Activated CD4-positive, alpha-beta T cell treated with anti-CD3 and anti-CD28 coated beads, Interleukin-10, Interleukin-2, amounts not matched to agents 100 ng/mL and 50 ng/mL, durations not matched to agents 16 hours and 8 hours (primary cell): ENCODE results near the gene DYDC2.

ENCODE experiments used
- DNase-seq: peaks from one replicate; pipeline ENCODE4 v3.0.0-alpha.2; 2020

DYDC2 gene

GRCh38 chr10:80372675-80373074 is 16.1 kb downstream of the DYDC2 start:
- DNase-seq, result no peak

- DNase-seq, result no peak
These were observed 16.9 kb downstream of the DYDC2 start for GRCh38 chr10:80373502-80373901.

- no peak for DNase-seq
These were observed 23.1 kb downstream of the DYDC2 start for GRCh38 chr10:80379701-80380100.

GRCh38 chr10:80380185-80380584 is 23.6 kb downstream of the DYDC2 start:
- DNase-seq, result no peak

GRCh38 chr10:80382989-80383388 is 26.4 kb downstream of the DYDC2 start:
- peak; percentile 63 for DNase-seq

- no peak for DNase-seq
These were observed 34.2 kb downstream of the DYDC2 start for GRCh38 chr10:80390740-80391139.

- no peak for DNase-seq
These were observed 35.7 kb downstream of the DYDC2 start for GRCh38 chr10:80392250-80392649.

GRCh38 chr10:80394358-80394916 is 37.9 kb downstream of the DYDC2 start:
- no peak for DNase-seq

- DNase-seq, result no peak
These were observed 40.4 kb downstream of the DYDC2 start for GRCh38 chr10:80397014-80397413.

- DNase-seq, result no peak
These were observed 43.7 kb downstream of the DYDC2 start for GRCh38 chr10:80400136-80400804.

GRCh38 chr10:80405035-80405434 is 48.5 kb downstream of the DYDC2 start:
- DNase-seq, result no peak

- no peak for DNase-seq
These were observed 49.0 kb downstream of the DYDC2 start for GRCh38 chr10:80405626-80406025.

GRCh38 chr10:80406204-80406603 is 49.6 kb downstream of the DYDC2 start:
- no peak for DNase-seq

- peak; percentile 41 for DNase-seq
These were observed 51.2 kb downstream of the DYDC2 start for GRCh38 chr10:80407812-80408241.

- peak; percentile 86 for DNase-seq
These were observed 51.9 kb downstream of the DYDC2 start, which contains the start of gene PRXL2A for GRCh38 chr10:80408242-80409101. TSS of gene PRXL2A (plus strand) at chr10:80408551. CDS start at chr10:80420468, 11,917 bp downstream.

GRCh38 chr10:80409121-80409520 is 52.5 kb downstream of the DYDC2 start:
- DNase-seq, result no peak

- DNase-seq, result no peak
These were observed 53.5 kb downstream of the DYDC2 start for GRCh38 chr10:80410122-80410521.

GRCh38 chr10:80410578-80411145 is 54.1 kb downstream of the DYDC2 start:
- DNase-seq, result no peak

GRCh38 chr10:80411267-80411668 is 54.7 kb downstream of the DYDC2 start:
- DNase-seq, result no peak

- no peak for DNase-seq
These were observed 55.2 kb downstream of the DYDC2 start for GRCh38 chr10:80411681-80412220.

GRCh38 chr10:80412486-80412885 is 55.9 kb downstream of the DYDC2 start:
- no peak for DNase-seq

- DNase-seq, result no peak
These were observed 56.9 kb downstream of the DYDC2 start for GRCh38 chr10:80413271-80413996.
